OCI-LY1 (cell line): ENCODE results near the gene FKBP11.

ENCODE experiments used
- H2AFZ ChIP-seq: fragments of 200-600 bp; sonication (generic), shearing (Covaris generic); 2 replicates; pipeline ENCODE4 v1.6.0; 2014; ENCODE audit warnings: antibody characterized with exemption, mild to moderate bottlenecking, low read length
- H3F3A ChIP-seq: fragments of 200-600 bp; sonication (generic), shearing (Covaris generic); 2 replicates; pipeline ENCODE4 v1.6.0; 2014; ENCODE audit warnings: mild to moderate bottlenecking, antibody characterized with exemption, low read length, moderate library complexity; ENCODE audit not compliant: insufficient read depth
- H3K27ac ChIP-seq: fragments of 200-600 bp; sonication (generic); 2 replicates; pipeline ENCODE4 v1.5.1; 2014; ENCODE audit warnings: low read length, mixed run types, mild to moderate bottlenecking, low read depth; ENCODE audit not compliant: poor library complexity, severe bottlenecking
- H3K27me3 ChIP-seq: fragments of 200-600 bp; sonication (generic); 2 replicates; pipeline ENCODE4 v1.6.0; 2014; ENCODE audit warnings: antibody characterized with exemption, mild to moderate bottlenecking, low read length, moderate library complexity; ENCODE audit not compliant: insufficient read depth
- H3K36me3 ChIP-seq: fragments of 200-600 bp; sonication (generic); 2 replicates; pipeline ENCODE4 v1.6.1; 2014; ENCODE audit warnings: mild to moderate bottlenecking, antibody characterized with exemption, low read length, moderate library complexity, mixed read lengths; ENCODE audit not compliant: insufficient read depth
- H3K4me1 ChIP-seq: fragments of 200-600 bp; sonication (generic); 2 replicates; pipeline ENCODE4 v1.5.1; 2014; ENCODE audit warnings: mild to moderate bottlenecking, low read length, moderate library complexity; ENCODE audit not compliant: insufficient read depth, severe bottlenecking
- H3K4me2 ChIP-seq: fragments of 200-600 bp; sonication (generic), shearing (Covaris generic); 2 replicates; pipeline ENCODE4 v1.6.1; 2014; ENCODE audit warnings: low read length
- H3K4me3 ChIP-seq: fragments of 200-600 bp; sonication (generic); 2 replicates; pipeline ENCODE4 v1.5.1; 2014; ENCODE audit warnings: low read length, low read depth, mild to moderate bottlenecking, mixed read lengths; ENCODE audit not compliant: poor library complexity, severe bottlenecking
- H3K79me2 ChIP-seq: fragments of 200-600 bp; shearing (Covaris generic); 2 replicates; pipeline ENCODE4 v1.6.1; 2016; ENCODE audit warnings: mixed run types, low read length, mixed read lengths; ENCODE audit not compliant: insufficient read depth
- H3K9ac ChIP-seq: fragments of 200-600 bp; sonication (generic), shearing (Covaris generic); 2 replicates; pipeline ENCODE4 v1.6.1; 2014; ENCODE audit warnings: mild to moderate bottlenecking, low read length, mixed read lengths
- H3K9me2 ChIP-seq: fragments of 200-600 bp; sonication (generic), shearing (Covaris generic); 2 replicates; pipeline ENCODE4 v1.6.1; 2014; ENCODE audit warnings: low read depth, mild to moderate bottlenecking, low read length, mixed read lengths
- H3K9me3 ChIP-seq: fragments of 200-600 bp; shearing (Covaris generic); 2 replicates; pipeline ENCODE4 v1.6.1; 2014; ENCODE audit warnings: low read length, mixed read lengths
- H4K20me1 ChIP-seq: fragments of 200-600 bp; sonication (generic), shearing (Covaris generic); 2 replicates; pipeline ENCODE4 v1.6.0; 2016; ENCODE audit warnings: mild to moderate bottlenecking, low read length; ENCODE audit not compliant: insufficient read depth
- EZH2 ChIP-seq: fragments of 200-600 bp; sonication (generic), shearing (Covaris generic); IDR thresholded peaks from 2 replicates; pipeline ENCODE4 v1.8.0; 2017; ENCODE audit warnings: borderline replicate concordance, mixed run types, mild to moderate bottlenecking, antibody characterized with exemption, low read length, moderate library complexity, mixed read lengths
- TF ChIP-seq, protein P1 (sequence below): fragments of 200-600 bp; sonication (generic), shearing (Covaris generic); IDR thresholded peaks from 2 replicates; pipeline ENCODE4 v1.5.1; 2017; ENCODE audit warnings: mild to moderate bottlenecking, antibody characterized with exemption, low read length, moderate library complexity, mixed read lengths

Gene FKBP11

GRCh38 chr12:48972952-48973483 is 47.7 kb upstream of the FKBP11 start:
- no peak overlapping the region for H3K27ac ChIP-seq
- H3K4me3 ChIP-seq, result no peak overlapping the region
- peaks cover 22% of the 10 kb centered on the region; the same call in 1 of the 2 replicates for H3K27me3 ChIP-seq

GRCh38 chr12:48972213-48972951 is 47.1 kb upstream of the FKBP11 start:
- Histone ChIP-seq H3K4me2 (peak overlapping the region; percentile 39; the same call in 1 of the 2 replicates), H3K27ac (no peak overlapping the region), H3K9me2 (no peaks in the 10 kb centered on the region), H3K9ac (no peak overlapping the region), H3K79me2 (no peaks in the 10 kb centered on the region), H3K9me3 (no peaks in the 10 kb centered on the region), H3F3A (no peaks in the 10 kb centered on the region), H2AFZ (no peak overlapping the region), H3K36me3 (no peaks in the 10 kb centered on the region), H3K27me3 (peaks cover 22% of the 10 kb centered on the region; the same call in 1 of the 2 replicates), H3K4me1 (peaks cover 8% of the 10 kb centered on the region), H4K20me1 (no peaks in the 10 kb centered on the region), H3K4me3 (no peak overlapping the region)
- TF ChIP-seq EZH2, result no peak
- TF ChIP-seq, protein P1, sequence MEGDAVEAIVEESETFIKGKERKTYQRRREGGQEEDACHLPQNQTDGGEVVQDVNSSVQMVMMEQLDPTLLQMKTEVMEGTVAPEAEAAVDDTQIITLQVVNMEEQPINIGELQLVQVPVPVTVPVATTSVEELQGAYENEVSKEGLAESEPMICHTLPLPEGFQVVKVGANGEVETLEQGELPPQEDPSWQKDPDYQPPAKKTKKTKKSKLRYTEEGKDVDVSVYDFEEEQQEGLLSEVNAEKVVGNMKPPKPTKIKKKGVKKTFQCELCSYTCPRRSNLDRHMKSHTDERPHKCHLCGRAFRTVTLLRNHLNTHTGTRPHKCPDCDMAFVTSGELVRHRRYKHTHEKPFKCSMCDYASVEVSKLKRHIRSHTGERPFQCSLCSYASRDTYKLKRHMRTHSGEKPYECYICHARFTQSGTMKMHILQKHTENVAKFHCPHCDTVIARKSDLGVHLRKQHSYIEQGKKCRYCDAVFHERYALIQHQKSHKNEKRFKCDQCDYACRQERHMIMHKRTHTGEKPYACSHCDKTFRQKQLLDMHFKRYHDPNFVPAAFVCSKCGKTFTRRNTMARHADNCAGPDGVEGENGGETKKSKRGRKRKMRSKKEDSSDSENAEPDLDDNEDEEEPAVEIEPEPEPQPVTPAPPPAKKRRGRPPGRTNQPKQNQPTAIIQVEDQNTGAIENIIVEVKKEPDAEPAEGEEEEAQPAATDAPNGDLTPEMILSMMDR, result no peak

More at GRCh38 chr12:48972952-48973483, 47.7 kb upstream of the FKBP11 start:
- no peaks in the 10 kb centered on the region for H4K20me1 ChIP-seq
- H2AFZ ChIP-seq, result no peak overlapping the region
- H3K9me3 ChIP-seq, result no peaks in the 10 kb centered on the region
- TF ChIP-seq EZH2, result no peak
- TF ChIP-seq, protein P1, result no peak
- H3K4me2 ChIP-seq, result no peak overlapping the region
- H3F3A ChIP-seq, result no peaks in the 10 kb centered on the region
- H3K36me3 ChIP-seq, result no peaks in the 10 kb centered on the region
- H3K9me2 ChIP-seq, result no peaks in the 10 kb centered on the region
- no peaks in the 10 kb centered on the region for H3K79me2 ChIP-seq
- H3K9ac ChIP-seq, result no peak overlapping the region
- peaks cover 14% of the 10 kb centered on the region for H3K4me1 ChIP-seq

DNA sequence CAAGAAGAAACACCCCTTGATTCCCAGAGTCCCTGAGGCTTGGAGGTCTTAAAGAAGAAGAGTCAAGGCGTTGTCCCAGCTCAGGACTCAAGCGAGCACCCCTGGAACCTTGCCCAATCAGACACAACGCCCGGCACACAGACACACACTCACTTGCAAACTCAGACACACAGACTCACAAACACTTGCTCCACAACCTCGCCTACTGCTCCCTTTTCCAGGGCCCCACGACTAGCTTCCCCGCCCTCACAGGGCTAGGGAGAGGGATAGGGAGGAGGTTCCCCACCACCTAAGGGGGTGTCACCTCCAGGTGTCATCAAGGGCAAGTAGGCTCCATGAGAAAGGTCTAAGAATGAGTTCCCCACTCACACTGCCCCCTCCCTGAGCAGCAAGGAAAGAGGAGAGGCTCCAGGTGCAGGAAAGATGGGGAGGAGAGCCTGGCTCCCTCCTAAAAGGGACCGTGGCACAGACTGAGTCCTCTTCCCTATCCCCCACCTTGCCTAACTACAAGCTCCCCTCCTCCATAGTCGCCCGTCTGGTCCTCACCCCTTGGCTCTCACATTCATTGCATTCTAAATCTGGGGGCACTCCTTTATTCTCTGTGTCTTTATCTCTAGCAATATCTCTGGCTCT is 45.5 kb upstream of the FKBP11 start:
- no peaks in the 10 kb centered on the region for H3F3A ChIP-seq
- H3K27me3 ChIP-seq, result peaks cover 22% of the 10 kb centered on the region; the same call in 1 of the 2 replicates
- H3K9me3 ChIP-seq, result no peaks in the 10 kb centered on the region
- TF ChIP-seq, protein P1, result no peak
- no peak for TF ChIP-seq EZH2
- peaks cover 20% of the 10 kb centered on the region for H3K4me1 ChIP-seq
- H3K79me2 ChIP-seq, result no peaks in the 10 kb centered on the region
- no peaks in the 10 kb centered on the region for H4K20me1 ChIP-seq
- peak overlapping the region; percentile 25 for H3K4me3 ChIP-seq
- H3K27ac ChIP-seq, result no peak overlapping the region
- H2AFZ ChIP-seq, result no peak overlapping the region
- H3K4me2 ChIP-seq, result peak overlapping the region; percentile 39; the same call in 1 of the 2 replicates
- H3K36me3 ChIP-seq, result no peaks in the 10 kb centered on the region
- no peaks in the 10 kb centered on the region for H3K9me2 ChIP-seq
- H3K9ac ChIP-seq, result no peak overlapping the region
